H1 (cell line): ENCODE data around the gene NFXL1. TPM values are rescaled to one million over a fixed set of nuclear protein-coding genes. Genes with fewer than 3 reads are reported as not detected.

Experiments
- CTCF ChIA-PET: fragments of 300-600 bp; sonication (Branson Sonifier 250); formaldehyde crosslinking; loops from one replicate; lab custom pipeline; 2021; ENCODE audit not compliant: partially characterized antibody; lab: Charles Lee
- POLR2A ChIA-PET: fragments of 300-600 bp; sonication (Branson Sonifier 250); formaldehyde crosslinking; loops from one replicate; lab custom pipeline; 2021; ENCODE audit warnings: inconsistent platforms; ENCODE audit not compliant: partially characterized antibody; lab: Charles Lee
- DNase-seq, 2 experiments: peaks; one replicate each; pipeline versions ENCODE4 v3.0.0 to v3.0.0-alpha.2; 2010 to 2022; ENCODE audit warnings: low spot score in 2 of 2, low read depth in 1 of 2, mixed read lengths in 1 of 2
- FAIRE-seq: peaks from 2 replicates; lab custom pipeline; 2011; peaks lifted over from hg19 to GRCh38; lab: Jason Lieb, UNC
- H2AFZ ChIP-seq: 2 replicates; pipeline ENCODE4 v1.8.1; 2012; ENCODE audit warnings: low read length, inconsistent platforms
- H2AK5ac ChIP-seq: 2 replicates; pipeline ENCODE4 v1.6.1; 2013; ENCODE audit warnings: low read depth, low read length
- H2BK120ac ChIP-seq: replicated peaks from 2 replicates; pipeline ENCODE3; 2013; ENCODE audit warnings: low read depth, low read length, inconsistent platforms
- H2BK12ac ChIP-seq: 2 replicates; pipeline ENCODE4 v1.6.1; 2013; ENCODE audit warnings: low read depth, low read length
- H2BK15ac ChIP-seq: 2 replicates; pipeline ENCODE4 v1.6.1; 2013; ENCODE audit warnings: low read length
- H2BK20ac ChIP-seq: 2 replicates; pipeline ENCODE4 v1.6.1; 2013; ENCODE audit warnings: low read length
- H2BK5ac ChIP-seq: 2 replicates; pipeline ENCODE4 v1.6.1; 2013; ENCODE audit warnings: low read depth, low read length
- H3K14ac ChIP-seq: 2 replicates; pipeline ENCODE4 v1.6.1; 2013; ENCODE audit warnings: inconsistent platforms; ENCODE audit not compliant: insufficient read length
- H3K18ac ChIP-seq: 2 replicates; pipeline ENCODE4 v1.6.1; 2013; ENCODE audit warnings: low read length; ENCODE audit errors: extremely low read depth
- H3K23ac ChIP-seq: 2 replicates; pipeline ENCODE4 v1.6.1; 2013; ENCODE audit warnings: inconsistent platforms; ENCODE audit not compliant: insufficient read length
- H3K23me2 ChIP-seq: 2 replicates; pipeline ENCODE4 v1.6.1; 2013; ENCODE audit warnings: low read depth, low read length
- H3K27ac ChIP-seq: 2 replicates; pipeline ENCODE4 v1.6.1; 2011; ENCODE audit warnings: low read depth, low read length, inconsistent platforms
- H3K27me3 ChIP-seq, 4 experiments: replicated peaks in 1 of 4; 1 replicate in 1 of 4; 2 replicates in 3 of 4; pipeline versions ENCODE4 v1.6.1 to v1.8.1; 2011 to 2013; ENCODE audit warnings: low read length in 3 of 4, mild to moderate bottlenecking in 3 of 4, inconsistent platforms in 2 of 4, mixed read lengths in 2 of 4, moderate library complexity in 1 of 4; ENCODE audit not compliant: control insufficient read depth in 3 of 4, insufficient read depth in 3 of 4; ENCODE audit errors: extremely low read depth in 1 of 4
- H3K36me3 ChIP-seq, 4 experiments: 2 replicates each; pipeline versions ENCODE4 v1.6.1 to v1.8.1; 2011 to 2013; ENCODE audit warnings: mild to moderate bottlenecking in 4 of 4, low read length in 3 of 4, moderate library complexity in 2 of 4, control low read depth in 1 of 4, inconsistent platforms in 1 of 4; ENCODE audit not compliant: insufficient read depth in 4 of 4, control insufficient read depth in 2 of 4
- H3K4ac ChIP-seq: replicated peaks from 2 replicates; pipeline ENCODE3; 2013; ENCODE audit warnings: low read length, low read depth, mixed read lengths, inconsistent platforms; ENCODE audit not compliant: insufficient read length
- H3K4me1 ChIP-seq, 4 experiments: replicated peaks in 1 of 4; 1 replicate in 1 of 4; 2 replicates in 3 of 4; pipeline versions ENCODE4 v1.6.1 to v1.8.1; 2011 to 2013; ENCODE audit warnings: low read length in 3 of 4, inconsistent platforms in 2 of 4, mixed read lengths in 1 of 4; ENCODE audit not compliant: insufficient read depth in 4 of 4, control insufficient read depth in 3 of 4
- H3K4me2 ChIP-seq, 2 experiments: 2 replicates each; pipeline versions ENCODE4 v1.6.1 to v1.8.1; 2011 to 2013; ENCODE audit warnings: low read depth in 2 of 2, low read length in 2 of 2, control low read depth in 1 of 2, inconsistent platforms in 1 of 2, mild to moderate bottlenecking in 1 of 2; ENCODE audit not compliant: insufficient read depth in 1 of 2
- H3K4me3 ChIP-seq, 4 experiments: fragments of 200-600, 300-600 bp in 1 of 4; sonication (generic), shearing (Covaris generic), sonication (Bioruptor Twin) in 1 of 4; 2 replicates each; pipeline versions ENCODE4 v1.5.1 to v1.8.1; 2011 to 2016; ENCODE audit warnings: low read length in 4 of 4, low read depth in 3 of 4, control low read depth in 2 of 4, inconsistent platforms in 2 of 4, mild to moderate bottlenecking in 2 of 4, mixed read lengths in 1 of 4, moderate library complexity in 1 of 4; ENCODE audit not compliant: insufficient read depth in 2 of 4; ENCODE audit errors: extremely low read depth in 1 of 4
- H3K56ac ChIP-seq: replicated peaks from 2 replicates; pipeline ENCODE3; 2013; ENCODE audit warnings: low read depth, mild to moderate bottlenecking, mixed read lengths, low read length, inconsistent platforms; ENCODE audit not compliant: insufficient read length
- H3K79me1 ChIP-seq: 2 replicates; pipeline ENCODE4 v1.6.1; 2013; ENCODE audit warnings: low read depth, low read length, control low read depth
- H3K79me2 ChIP-seq, 2 experiments: 2 replicates each; pipeline versions ENCODE4 v1.6.1 to v1.8.1; 2012 to 2013; ENCODE audit warnings: low read length in 2 of 2, mild to moderate bottlenecking in 2 of 2, inconsistent platforms in 1 of 2; ENCODE audit not compliant: insufficient read depth in 2 of 2, control insufficient read depth in 1 of 2
- H3K9ac ChIP-seq, 4 experiments: replicated peaks in 1 of 4; 1 replicate in 1 of 4; 2 replicates in 3 of 4; pipeline versions ENCODE4 v1.6.1 to v1.8.1; 2011 to 2013; ENCODE audit warnings: low read depth in 3 of 4, low read length in 3 of 4, control low read depth in 2 of 4, mild to moderate bottlenecking in 2 of 4, moderate library complexity in 2 of 4, inconsistent platforms in 1 of 4; ENCODE audit errors: extremely low read depth in 1 of 4
- H3K9me3 ChIP-seq, 2 experiments: 2 replicates each; pipeline versions ENCODE4 v1.6.1 to v1.8.1; 2012 to 2013; ENCODE audit warnings: mild to moderate bottlenecking in 2 of 2, moderate library complexity in 2 of 2, control low read depth in 1 of 2, inconsistent platforms in 1 of 2, low read depth in 1 of 2, low read length in 1 of 2, mixed read lengths in 1 of 2; ENCODE audit not compliant: insufficient read depth in 2 of 2
- H4K20me1 ChIP-seq, 2 experiments: replicated peaks in 1 of 2; 2 replicates each; pipeline versions ENCODE3 to v1.8.1; 2011 to 2013; ENCODE audit warnings: inconsistent platforms in 2 of 2, low read length in 2 of 2, mild to moderate bottlenecking in 1 of 2; ENCODE audit not compliant: insufficient read depth in 2 of 2, control insufficient read depth in 1 of 2
- H4K5ac ChIP-seq: 2 replicates; pipeline ENCODE4 v1.6.1; 2013; ENCODE audit warnings: low read length, low read depth, mixed read lengths, inconsistent platforms; ENCODE audit not compliant: insufficient read length
- H4K8ac ChIP-seq: 2 replicates; pipeline ENCODE4 v1.8.0; 2013; ENCODE audit warnings: mild to moderate bottlenecking, moderate library complexity, low read length, inconsistent platforms; ENCODE audit not compliant: insufficient read depth; ENCODE audit errors: extremely low read depth
- H4K91ac ChIP-seq: replicated peaks from 2 replicates; pipeline ENCODE3; 2013; ENCODE audit warnings: low read length, mixed read lengths, inconsistent platforms; ENCODE audit not compliant: insufficient read length
- CREB1 ChIP-seq: IDR thresholded peaks from 2 replicates; pipeline ENCODE4 v1.6.1; 2012; ENCODE audit warnings: inconsistent platforms
- E2F6 ChIP-seq: IDR thresholded peaks from 2 replicates; pipeline ENCODE4 v1.6.1; 2012; ENCODE audit warnings: inconsistent platforms
- SIN3A ChIP-seq, 2 experiments: IDR thresholded peaks in 1 of 2; conservative IDR thresholded peaks in 1 of 2; 2 replicates each; pipeline ENCODE4 v1.6.1; 2011 to 2012; ENCODE audit warnings: low read length in 2 of 2, improper control_type of control experiment in 1 of 2, low read depth in 1 of 2, mild to moderate bottlenecking in 1 of 2
- WGBS, 2 experiments: shearing (Covaris generic) in 1 of 2; methylation state at CpG; one replicate each; pipeline versions ENCODE4 v1.1.6 to v1.1.7; 2013 to 2015; ENCODE audit warnings: low lambda C conversion rate in 2 of 2, mixed read lengths in 2 of 2, inconsistent platforms in 1 of 2, low coverage in 1 of 2, missing lambda C conversion rate in 1 of 2; ENCODE audit not compliant: insufficient replicate concordance in 2 of 2, insufficient coverage in 1 of 2, insufficient read length in 1 of 2; ENCODE audit errors: extremely low coverage in 1 of 2, missing lambda C conversion rate in 1 of 2; 5-methylcytosine and 5-hydroxymethylcytosine counted together
- polyA plus RNA-seq, 7 experiments: library from polyadenylated mRNA; depleted of rRNA in 3 of 7; stranded (reverse) in 5 of 7; unstranded in 2 of 7; fragments of >200 nt in 5 of 7; fragments of 200-250 nt in 2 of 7; gene quantifications; 1 replicate in 5 of 7; 2 replicates in 1 of 7; 4 replicates in 1 of 7; pipeline versions ENCODE4 v1.2.1 to v1.2.3, GENCODE V29; 2011 to 2013; ENCODE audit warnings: missing spikeins in 2 of 7, mixed read lengths in 2 of 7
- total RNA-seq: library from RNA; stranded (reverse); fragmentation: NEBNext Ultra II Directional; extraction: Animal tissue kit (Norgen Biotek cat#: 25700); gene quantifications from 2 replicates; pipeline ENCODE4 v1.2.1, GENCODE V29; 2021

The NFXL1 gene
- total and polyA plus RNA-seq, 2 of the 8 experiments (the other 6 are each of a cell fraction or from before 2014, with no cell fraction given), result 10.0 to 29.5 TPM

- Histone ChIP-seq H3K4me3 (peak overlapping the region; percentile 88 to 98 (median 96)), H3K36me3 (peaks cover 0 to 21% (median 7%) of the 10 kb centered on the region in 4 experiments; a peak in 5 of 8 replicates), H3K27me3 (no peaks in the 10 kb centered on the region), H4K5ac (no peak overlapping the region), H2BK20ac (no peak overlapping the region), H3K14ac (no peak overlapping the region), H2AFZ (peak overlapping the region; percentile 88), H3K79me2 (peaks cover 0 to 41% of the 10 kb centered on the region in 2 experiments; a peak in 3 of 4 replicates), H3K27ac (no peak overlapping the region; the same call in 1 of the 2 replicates), H3K4me2 (peak overlapping the region; percentile 91 to 94), H3K9ac (peak overlapping the region; percentile 59 to 89 (median 80)), H3K23ac (no peak overlapping the region), H3K23me2 (peaks cover 5% of the 10 kb centered on the region; the same call in 1 of the 2 replicates), H3K4me1 (peaks cover 0 to 2% (median 0%) of the 10 kb centered on the region in 4 experiments; a peak in 1 of 7 replicates), H3K4ac (no peak overlapping the region), H3K56ac (no peak overlapping the region), H2AK5ac (no peak overlapping the region), H4K20me1 (peaks cover 0 to 2% of the 10 kb centered on the region in 2 experiments), H3K79me1 (no peaks in the 10 kb centered on the region), H2BK120ac (no peak overlapping the region), H2BK12ac (no peak overlapping the region), H4K8ac (no peak overlapping the region), H4K91ac (no peak overlapping the region), H2BK15ac (no peak overlapping the region), H2BK5ac (no peak overlapping the region), H3K18ac (peak overlapping the region; percentile 87; the same call in 1 of the 2 replicates), H3K9me3 (no peaks in the 10 kb centered on the region)
- ChIA-PET POLR2A (interaction anchor here (1.4 to 2.5 kb wide), 3 partner anchors 9 to 12 kb away, joined by 9 to 21 read pairs (median 12); no protein-coding TSS in a partner anchor), CTCF (interaction anchor here (0.7 kb wide), 1 partner anchor 237 kb away, joined by 3 read pairs; no protein-coding TSS in a partner anchor)
- DNase-seq (no peak), FAIRE-seq (no peak)
- TF ChIP-seq E2F6 (no peak), CREB1 (no peak), SIN3A (conservative IDR thresholded peaks at IDR 0.05 in 1 of 2, IDR thresholded peaks at IDR 0.05 in 1 of 2; ENCODE audit: low read depth in 1 of 2, low read length in 2 of 2) (0 out of 4 replicates have a peak, but pooled peaks of 1 of the 2 experiments have one; percentile 10)
- 13% methylated on average over 4 of the region's 4 CpGs; no CpG with 5 or more reads in 1 of the 2 experiments for WGBS, 2 experiments
These were observed 1.1 kb downstream of the NFXL1 start for GRCh38 chr4:47913330-47913729.
